GM23248 (cell line): Measurements from ENCODE around the gene CITED4.

Experiments
- EZH2 ChIP-seq: fragments of 200-600 bp; sonication (generic); IDR thresholded peaks from 2 replicates; pipeline ENCODE4 v1.6.1; 2018; ENCODE audit warnings: antibody characterized with exemption, mild to moderate bottlenecking; ENCODE audit not compliant: insufficient read depth, poor library complexity, severe bottlenecking
- EZH2phosphoT487 ChIP-seq: fragments of 200-600 bp; sonication (generic); IDR thresholded peaks from 2 replicates; pipeline ENCODE4 v1.6.1; 2018; ENCODE audit warnings: antibody characterized with exemption, moderate library complexity, mild to moderate bottlenecking, low read depth; ENCODE audit not compliant: insufficient read depth

GRCh38 chr1:40880813-40881549 lies 18.8 kb upstream of the CITED4 start:
- TF ChIP-seq EZH2 (no peak), EZH2phosphoT487 (no peak)
